ENCODE measurements around the gene GGA3.
"Not testable (repeated sequence)": the region's sequence is repeated elsewhere in the genome, so short reads cannot be mapped to it uniquely, and the experiment has no call there.

The GGA3 gene

DNA sequence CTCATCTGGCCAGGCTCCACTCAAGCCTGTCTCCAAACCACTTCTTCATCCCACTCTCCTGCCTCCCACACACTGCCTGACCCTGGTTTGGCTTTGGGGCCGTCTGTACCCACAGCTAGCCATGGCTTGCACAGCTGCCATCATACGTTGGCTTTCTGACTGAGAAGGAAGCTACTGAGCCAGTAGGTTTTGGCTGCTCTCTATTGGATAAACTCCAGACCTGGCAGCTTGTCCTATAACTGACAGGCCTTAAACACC, 5.7 kb upstream of the GGA3 start:
- Histone ChIP-seq H3K9me3 (no peaks in the 10 kb centered on the region), H3K4me3 (no peak overlapping the region), H3K36me3 (replicated peaks) (peaks cover 46% of the 10 kb centered on the region), H3K27me3 (ENCODE audit: low read depth) (no peaks in the 10 kb centered on the region), H3K4me1 (peaks cover 13% of the 10 kb centered on the region)
- no peak for DNase-seq (ENCODE audit: low spot score in 2 of 2)
- in situ Hi-C loops (cut with MboI; ENCODE audit: low sequenced_read_pairs) = no loop called here

DNA sequence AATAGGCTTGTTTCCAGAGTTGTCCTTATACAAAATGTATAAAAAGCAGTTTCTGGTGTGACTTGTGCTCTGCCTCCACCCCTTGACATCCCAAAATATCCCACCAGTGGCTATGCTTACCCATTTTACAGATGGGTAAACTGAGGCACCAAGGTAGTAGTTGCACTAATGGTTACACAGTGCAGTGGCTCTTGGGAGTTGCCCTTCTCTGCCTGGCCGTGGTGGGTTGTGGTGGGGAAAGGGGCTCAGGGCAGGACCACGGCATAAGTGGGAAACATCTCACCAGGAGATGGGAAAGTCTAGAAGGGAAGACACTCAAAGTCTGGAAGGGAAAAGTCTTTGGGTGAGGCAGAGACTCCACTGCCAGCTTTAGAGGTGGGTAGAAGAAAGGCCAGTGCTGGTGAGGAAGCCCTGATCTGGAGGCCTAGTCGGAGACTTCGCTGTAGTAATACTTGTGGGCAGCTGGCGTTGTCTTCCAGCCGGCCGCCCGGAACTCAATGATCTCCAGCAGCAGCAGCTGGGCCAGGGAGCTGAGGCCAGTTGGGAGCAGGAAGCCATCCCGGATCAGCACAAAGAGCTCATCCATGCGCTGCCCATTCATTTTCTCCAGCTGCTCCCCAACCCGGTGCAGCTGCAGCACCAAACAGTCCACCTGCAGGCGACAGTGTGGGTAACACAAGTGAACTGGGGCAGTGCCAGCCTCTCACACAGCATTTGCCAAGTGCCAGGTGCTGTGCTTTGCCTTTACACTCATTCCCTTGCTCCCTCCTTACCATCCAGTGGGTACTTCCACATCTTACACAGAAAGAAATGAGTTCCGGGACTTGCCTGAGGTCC, 5.1 kb upstream of the GGA3 start:
- Histone ChIP-seq H3K4me1 (peaks cover 10% of the 10 kb centered on the region), H3K4me3 (no peak overlapping the region), H3K36me3 (replicated peaks) (peaks cover 48% of the 10 kb centered on the region), H3K9me3 (no peaks in the 10 kb centered on the region), H3K27me3 (ENCODE audit: low read depth) (no peaks in the 10 kb centered on the region)
- in situ Hi-C loops (cut with MboI; ENCODE audit: low sequenced_read_pairs) = no loop called here
- no peak for DNase-seq (ENCODE audit: low spot score in 2 of 2)

DNA sequence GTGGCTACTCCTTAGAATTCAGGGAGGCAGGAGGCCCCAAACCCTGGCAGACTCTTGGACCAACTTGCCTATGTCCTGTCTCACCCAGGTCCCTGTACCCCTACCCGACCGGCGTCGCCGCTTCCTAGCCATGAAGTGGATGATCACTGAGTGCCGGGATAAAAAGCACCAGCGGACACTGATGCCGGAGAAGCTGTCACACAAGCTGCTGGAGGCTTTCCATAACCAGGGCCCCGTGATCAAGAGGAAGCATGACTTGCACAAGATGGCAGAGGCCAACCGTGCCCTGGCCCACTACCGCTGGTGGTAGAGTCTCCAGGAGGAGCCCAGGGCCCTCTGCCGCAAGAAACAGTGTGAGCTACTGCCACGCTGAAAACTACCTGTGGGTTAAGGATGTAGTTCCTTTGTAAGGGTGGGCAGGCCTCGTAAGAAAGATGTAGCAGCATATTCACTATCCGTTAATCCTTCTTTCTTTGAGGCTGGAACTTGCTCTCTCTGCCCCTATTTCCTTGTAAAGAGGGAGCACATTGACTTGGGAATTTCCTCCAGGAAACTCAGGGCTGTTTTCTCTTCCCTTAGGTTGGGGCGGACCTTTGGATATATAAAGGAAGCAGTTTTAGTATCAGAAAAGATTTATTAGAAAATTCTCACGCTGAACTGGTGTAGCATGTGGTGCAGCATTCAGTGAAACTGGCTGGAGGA, 4.4 kb upstream of the GGA3 start:
- Histone ChIP-seq H3K4me3 (no peak overlapping the region), H3K4me1 (peaks cover 10% of the 10 kb centered on the region), H3K27me3 (ENCODE audit: low read depth) (no peaks in the 10 kb centered on the region), H3K36me3 (replicated peaks) (peaks cover 53% of the 10 kb centered on the region), H3K9me3 (no peaks in the 10 kb centered on the region)
- DNase-seq (ENCODE audit: low spot score in 2 of 2) = no peak
- in situ Hi-C loops (cut with MboI; ENCODE audit: low sequenced_read_pairs) = no loop called here

DNA sequence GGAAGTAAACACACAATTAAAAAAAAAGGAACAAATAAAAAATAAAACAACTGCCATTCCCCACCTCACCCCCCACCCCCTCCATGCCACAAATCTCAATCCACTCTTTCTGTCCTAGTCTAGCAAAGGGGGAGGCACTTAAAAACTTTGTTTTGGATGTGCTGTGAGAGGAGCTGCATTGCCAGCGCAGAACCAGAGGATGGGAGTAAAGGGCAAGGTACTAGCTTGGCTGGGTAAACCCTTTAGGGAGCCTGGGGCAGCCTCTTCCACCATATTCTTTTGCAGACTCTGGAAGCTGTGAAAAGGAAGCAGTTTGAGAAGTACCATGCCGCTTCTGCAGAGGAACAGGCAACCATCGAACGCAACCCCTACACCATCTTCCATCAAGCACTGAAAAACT, 1.6 kb upstream of the GGA3 start:
- Histone ChIP-seq H3K9me3 (no peaks in the 10 kb centered on the region), H3K4me3 (peak overlapping the region; percentile 100), H3K36me3 (replicated peaks) (peaks cover 57% of the 10 kb centered on the region), H3K27me3 (ENCODE audit: low read depth) (no peaks in the 10 kb centered on the region), H3K4me1 (peaks cover 9% of the 10 kb centered on the region)
- in situ Hi-C loops (cut with MboI; ENCODE audit: low sequenced_read_pairs) = no loop called here
- DNase-seq (ENCODE audit: low spot score in 2 of 2) = no peak

DNA sequence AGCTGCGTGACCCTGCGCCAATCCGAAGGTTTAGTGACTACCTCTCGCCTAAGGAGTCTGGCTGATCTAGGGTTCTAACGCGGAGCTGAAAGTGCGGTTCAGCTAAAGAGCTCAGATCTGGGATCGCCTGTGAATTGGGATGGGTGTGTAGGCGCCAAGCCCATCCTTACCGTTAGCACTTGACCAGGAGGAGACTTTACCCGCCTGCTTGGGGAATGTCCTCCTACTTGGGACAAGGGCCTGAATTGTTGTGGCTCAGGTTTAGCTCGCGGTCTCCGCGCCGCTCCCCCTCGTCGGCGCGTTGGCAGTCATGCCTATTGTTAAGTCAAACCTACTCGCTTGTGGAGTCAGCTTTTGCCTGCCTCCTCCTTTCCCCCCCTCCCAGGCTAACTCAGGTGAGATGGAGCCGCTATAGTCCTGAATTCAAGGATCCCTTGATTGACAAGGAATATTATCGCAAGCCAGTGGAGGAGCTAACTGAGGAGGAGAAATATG, 753 bp upstream of the GGA3 start:
- Histone ChIP-seq H3K4me1 (peaks cover 9% of the 10 kb centered on the region), H3K9me3 (no peaks in the 10 kb centered on the region), H3K36me3 (replicated peaks) (peaks cover 53% of the 10 kb centered on the region), H3K27me3 (ENCODE audit: low read depth) (no peaks in the 10 kb centered on the region), H3K4me3 (peak overlapping the region; percentile 100)
- in situ Hi-C loops (cut with MboI; ENCODE audit: low sequenced_read_pairs) = no loop called here
- peak in 1 of 2 experiments; percentile 40 for DNase-seq (ENCODE audit: low spot score in 2 of 2)

DNA sequence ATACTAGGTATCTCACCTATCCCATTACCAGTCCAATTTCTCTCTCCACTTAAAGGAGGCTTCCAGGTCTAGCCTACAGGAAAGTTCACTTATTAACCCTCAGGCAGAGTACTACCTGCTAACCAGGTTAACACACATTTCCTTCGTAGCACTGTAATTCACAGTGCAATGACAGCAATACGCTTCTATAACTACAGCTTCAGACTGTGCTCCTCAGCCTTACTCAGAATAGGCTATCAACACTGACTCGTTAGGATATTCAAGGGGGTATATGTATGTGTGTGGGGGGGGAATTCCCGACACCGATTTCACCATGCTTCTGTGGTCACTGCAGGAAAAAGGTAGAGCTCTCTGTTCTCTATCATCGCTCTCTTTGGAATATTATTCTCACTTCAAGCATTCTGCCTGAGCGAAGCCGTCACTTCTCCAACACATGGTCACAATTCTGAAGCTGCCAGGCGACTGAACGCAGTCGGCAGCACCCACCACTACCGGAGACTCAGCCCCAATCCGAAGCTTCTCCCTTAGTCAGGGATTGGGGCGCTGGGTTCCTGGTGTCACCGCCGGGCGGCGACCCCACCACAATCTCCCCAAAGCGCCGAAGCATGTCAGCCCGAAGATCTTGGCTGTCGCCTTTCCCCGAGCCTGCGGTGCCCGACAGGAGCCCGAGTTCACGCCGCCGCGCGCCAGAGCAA, 618 bp downstream of the GGA3 start:
- DNase-seq (ENCODE audit: low spot score in 2 of 2) = no peak
- peaks cover 39% of the 10 kb centered on the region for H3K36me3 ChIP-seq (replicated peaks)
- no peaks in the 10 kb centered on the region for H3K27me3 ChIP-seq (ENCODE audit: low read depth)
- peak overlapping the region; percentile 100 for H3K4me3 ChIP-seq
- H3K4me1 ChIP-seq = peaks cover 9% of the 10 kb centered on the region
- in situ Hi-C loops (cut with MboI; ENCODE audit: low sequenced_read_pairs) = no loop called here
- no peaks in the 10 kb centered on the region for H3K9me3 ChIP-seq

DNA sequence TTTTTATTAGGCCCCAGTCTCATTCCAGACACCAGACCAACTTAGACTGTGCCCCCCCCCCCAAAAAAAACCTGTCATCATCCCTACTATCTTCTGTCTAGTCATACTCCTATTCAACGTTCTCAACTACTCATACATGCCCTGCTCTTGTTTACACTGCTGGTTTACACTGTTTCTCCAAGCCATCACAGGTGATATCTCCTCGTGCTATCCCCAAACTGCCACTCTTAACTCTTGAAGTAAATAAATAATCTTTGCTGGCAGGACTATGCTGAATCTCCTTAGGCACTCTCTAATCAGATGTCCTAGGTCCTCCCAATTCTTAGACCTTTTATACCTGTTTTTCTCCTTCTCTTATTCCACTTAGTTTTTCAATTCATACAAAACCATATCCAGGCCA, 4.2 kb downstream of the GGA3 start:
- H3K36me3 ChIP-seq (replicated peaks) = peaks cover 14% of the 10 kb centered on the region
- in situ Hi-C loops (cut with MboI; ENCODE audit: low sequenced_read_pairs); H3K27me3 ChIP-seq (ENCODE audit: low read depth); H3K9me3 ChIP-seq; H3K4me3 ChIP-seq; H3K4me1 ChIP-seq; DNase-seq (ENCODE audit: low spot score in 2 of 2): not testable (repeated sequence)

DNA sequence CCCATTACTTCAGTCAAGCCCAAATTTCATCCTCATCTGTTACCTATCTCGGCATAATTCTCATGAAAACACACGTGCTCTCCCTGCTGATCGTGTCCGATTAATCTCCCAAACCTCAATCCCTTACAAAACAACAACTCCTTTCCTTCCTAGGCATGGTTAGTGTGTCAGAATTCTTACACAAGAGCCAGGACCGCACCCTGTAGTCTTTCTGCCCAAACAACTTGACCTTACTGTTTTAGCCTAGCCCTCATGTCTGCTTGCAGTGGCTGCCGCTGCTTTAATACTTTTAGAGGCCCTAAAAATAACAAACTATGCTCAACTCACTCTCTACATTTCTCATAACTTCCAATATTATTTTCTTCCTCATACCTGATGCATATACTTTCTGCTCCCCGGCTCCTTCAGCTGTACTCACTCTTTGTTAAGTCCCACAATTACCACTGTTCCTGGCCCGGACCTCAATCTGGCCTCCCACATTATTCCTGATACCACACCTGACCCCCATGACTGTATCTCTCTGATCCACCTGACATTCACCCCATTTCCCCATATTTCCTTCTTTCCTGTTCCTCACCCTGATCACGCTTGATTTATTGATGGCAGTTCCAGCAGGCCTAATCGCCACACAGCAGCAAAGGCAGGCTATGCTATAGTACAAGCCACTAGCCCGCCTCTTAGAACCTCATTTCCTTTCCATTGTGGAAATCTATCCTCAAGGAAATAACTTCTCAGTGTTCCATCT, 5.3 kb downstream of the GGA3 start:
- in situ Hi-C loops (cut with MboI; ENCODE audit: low sequenced_read_pairs); H3K4me3 ChIP-seq; DNase-seq (ENCODE audit: low spot score in 2 of 2); H3K9me3 ChIP-seq; H3K36me3 ChIP-seq (replicated peaks); H3K27me3 ChIP-seq (ENCODE audit: low read depth); H3K4me1 ChIP-seq: not testable (repeated sequence)

DNA sequence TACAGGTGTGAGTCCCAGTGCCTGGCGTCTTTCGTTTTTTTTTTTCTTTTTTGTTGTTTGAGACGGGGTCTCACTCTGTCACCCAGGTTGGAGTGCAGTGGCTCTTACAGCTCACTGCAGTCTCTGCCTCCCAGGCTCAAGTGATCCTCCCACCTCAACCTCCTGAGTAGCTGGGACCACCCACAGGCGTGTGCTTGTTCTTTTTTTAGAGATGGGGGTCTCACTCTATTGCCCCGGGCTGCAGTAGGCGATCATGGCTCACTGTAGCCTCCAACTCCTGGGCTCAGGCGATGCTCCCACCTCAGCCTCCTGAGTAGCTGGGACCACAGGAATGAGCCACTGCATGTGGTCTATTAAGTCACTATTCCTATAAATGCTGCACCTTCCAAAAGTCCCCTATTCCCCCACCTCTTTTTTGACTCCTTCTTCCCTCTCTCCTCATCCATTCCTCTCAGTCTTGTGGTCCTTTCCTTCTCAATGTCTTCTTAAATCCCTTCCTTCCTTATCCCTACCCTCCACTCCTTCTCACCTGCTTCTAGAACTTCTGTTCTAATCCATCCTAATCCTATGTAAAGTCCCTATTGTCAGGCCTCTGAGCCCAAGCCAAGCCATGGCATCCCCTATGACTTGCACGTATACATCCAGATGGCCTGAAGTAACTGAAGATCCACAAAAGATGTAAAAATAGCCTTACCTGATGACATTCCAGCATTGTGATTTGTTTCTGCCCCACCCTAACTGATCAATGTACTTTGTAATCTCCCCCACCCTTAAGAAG, 9.2 kb downstream of the GGA3 start:
- Histone ChIP-seq H3K36me3 (replicated peaks) (no peaks in the 10 kb centered on the region), H3K9me3 (no peaks in the 10 kb centered on the region), H3K27me3 (ENCODE audit: low read depth) (no peaks in the 10 kb centered on the region), H3K4me3 (no peak overlapping the region), H3K4me1 (no peaks in the 10 kb centered on the region)
- in situ Hi-C loops (cut with MboI; ENCODE audit: low sequenced_read_pairs) = no loop called here
- DNase-seq (ENCODE audit: low spot score in 2 of 2) = no peak

DNA sequence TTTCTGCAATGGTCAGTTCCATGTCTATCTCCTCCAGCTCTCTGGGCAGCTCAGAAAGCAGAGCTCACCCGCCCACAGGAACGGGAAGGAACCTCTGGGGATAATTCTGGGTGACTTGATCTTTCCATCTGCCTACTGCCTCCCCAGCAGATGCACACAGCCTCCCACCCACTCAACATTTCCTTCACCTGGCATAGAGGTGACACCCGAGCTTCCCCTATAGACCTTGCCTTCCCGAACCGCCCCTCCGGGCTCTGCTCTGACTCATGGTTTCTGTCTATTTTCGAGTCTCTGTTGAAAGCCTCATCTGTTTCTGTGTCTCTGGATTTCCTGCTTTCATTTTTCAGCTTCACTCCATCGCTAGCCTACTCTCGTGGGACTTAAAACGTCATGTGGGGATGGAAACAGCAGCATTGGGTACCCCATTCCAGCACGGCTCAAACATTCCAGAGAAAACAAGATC, 11.4 kb downstream of the GGA3 start:
- no peak for DNase-seq (ENCODE audit: low spot score in 2 of 2)
- Histone ChIP-seq H3K36me3 (replicated peaks) (peaks cover 15% of the 10 kb centered on the region), H3K4me3 (no peak overlapping the region), H3K9me3 (no peaks in the 10 kb centered on the region), H3K4me1 (no peaks in the 10 kb centered on the region), H3K27me3 (ENCODE audit: low read depth) (no peaks in the 10 kb centered on the region)
- in situ Hi-C loops (cut with MboI; ENCODE audit: low sequenced_read_pairs) = no loop called here

DNA sequence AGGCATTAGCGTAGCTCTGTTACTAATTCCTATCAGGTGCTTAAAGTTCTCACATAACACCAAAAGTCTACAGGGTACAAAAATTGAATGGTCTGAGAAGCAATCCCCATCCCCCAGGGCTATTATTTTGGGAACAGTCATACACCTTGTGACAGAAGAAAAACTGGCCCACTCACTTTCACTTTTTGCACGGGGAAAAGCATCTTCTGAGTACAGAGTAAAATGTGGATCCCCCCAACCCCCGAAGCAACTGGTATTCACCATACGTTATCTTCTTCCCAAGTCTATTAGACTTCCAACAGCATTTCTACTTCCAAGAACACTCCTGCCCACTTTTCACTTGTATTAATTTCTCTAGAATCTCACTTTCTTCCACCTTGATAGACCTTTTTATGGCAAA, 11.8 kb downstream of the GGA3 start:
- no peaks in the 10 kb centered on the region for H3K9me3 ChIP-seq
- DNase-seq (ENCODE audit: low spot score in 2 of 2) = no peak
- H3K4me1 ChIP-seq = no peaks in the 10 kb centered on the region
- no peak overlapping the region for H3K4me3 ChIP-seq
- no peaks in the 10 kb centered on the region for H3K27me3 ChIP-seq (ENCODE audit: low read depth)
- peaks cover 20% of the 10 kb centered on the region for H3K36me3 ChIP-seq (replicated peaks)
- in situ Hi-C loops (cut with MboI; ENCODE audit: low sequenced_read_pairs) = no loop called here

DNA sequence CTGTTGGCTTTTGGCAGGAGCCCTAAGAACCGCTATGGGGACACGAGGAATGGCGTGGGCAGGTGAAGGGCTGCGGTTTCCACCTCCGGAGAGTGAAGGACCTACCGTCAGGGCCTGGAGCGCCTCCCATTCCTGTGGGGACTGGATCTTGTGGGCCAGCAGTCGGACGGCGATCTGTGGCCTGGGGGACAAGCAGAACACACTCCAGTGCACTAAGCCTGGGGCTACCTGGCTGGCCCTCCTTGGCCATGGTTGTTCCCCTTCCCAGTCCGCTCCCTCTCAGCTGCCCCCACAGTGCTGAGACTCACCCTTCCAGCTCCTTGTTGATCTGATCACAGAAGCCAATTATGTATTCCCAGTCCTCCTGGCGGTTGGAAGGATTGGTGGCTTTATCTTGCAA, 15.0 kb downstream of the GGA3 start:
- no peaks in the 10 kb centered on the region for H3K4me1 ChIP-seq
- no peaks in the 10 kb centered on the region for H3K9me3 ChIP-seq
- in situ Hi-C loops (cut with MboI; ENCODE audit: low sequenced_read_pairs) = no loop called here
- peaks cover 51% of the 10 kb centered on the region for H3K36me3 ChIP-seq (replicated peaks)
- DNase-seq (ENCODE audit: low spot score in 2 of 2) = no peak
- no peaks in the 10 kb centered on the region for H3K27me3 ChIP-seq (ENCODE audit: low read depth)
- no peak overlapping the region for H3K4me3 ChIP-seq

DNA sequence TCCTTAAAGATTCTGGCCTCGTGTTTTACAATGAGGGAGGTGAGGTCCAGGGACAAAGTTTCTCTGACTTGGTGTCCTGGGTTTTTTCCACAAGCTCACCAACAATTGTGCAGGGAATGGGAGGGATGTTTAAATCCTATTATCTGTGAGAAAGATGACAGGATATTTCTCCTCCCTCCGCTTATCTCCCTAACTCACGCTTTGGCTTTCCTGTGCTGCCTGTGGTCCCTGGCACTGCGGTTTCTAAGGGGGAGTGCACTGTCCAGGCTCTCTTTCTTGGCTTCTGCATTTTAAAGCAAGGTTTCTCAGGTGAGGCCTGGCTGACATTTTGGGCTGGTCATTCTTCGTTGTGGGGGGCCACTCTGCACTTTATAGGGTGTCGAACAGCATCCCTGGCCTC, 16.4 kb downstream of the GGA3 start:
- no peak overlapping the region for H3K4me3 ChIP-seq
- H3K27me3 ChIP-seq (ENCODE audit: low read depth) = no peaks in the 10 kb centered on the region
- no peaks in the 10 kb centered on the region for H3K4me1 ChIP-seq
- DNase-seq (ENCODE audit: low spot score in 2 of 2) = no peak
- no peaks in the 10 kb centered on the region for H3K9me3 ChIP-seq
- H3K36me3 ChIP-seq (replicated peaks) = peaks cover 65% of the 10 kb centered on the region
- in situ Hi-C loops (cut with MboI; ENCODE audit: low sequenced_read_pairs) = no loop called here

All from HAP-1 (cell line).